GM18873 (cell line): ENCODE results near the gene MRPL27.

Experiments used
- ATAC-seq: cut with Tn5 transposase; IDR thresholded peaks from one replicate; pipeline ENCODE4 v1.9.1; 2021; ENCODE audit warnings: mild to moderate bottlenecking, moderate library complexity, moderate number of reproducible peaks; ENCODE audit not compliant: unreplicated experiment, low FRiP score

Gene MRPL27

DNA sequence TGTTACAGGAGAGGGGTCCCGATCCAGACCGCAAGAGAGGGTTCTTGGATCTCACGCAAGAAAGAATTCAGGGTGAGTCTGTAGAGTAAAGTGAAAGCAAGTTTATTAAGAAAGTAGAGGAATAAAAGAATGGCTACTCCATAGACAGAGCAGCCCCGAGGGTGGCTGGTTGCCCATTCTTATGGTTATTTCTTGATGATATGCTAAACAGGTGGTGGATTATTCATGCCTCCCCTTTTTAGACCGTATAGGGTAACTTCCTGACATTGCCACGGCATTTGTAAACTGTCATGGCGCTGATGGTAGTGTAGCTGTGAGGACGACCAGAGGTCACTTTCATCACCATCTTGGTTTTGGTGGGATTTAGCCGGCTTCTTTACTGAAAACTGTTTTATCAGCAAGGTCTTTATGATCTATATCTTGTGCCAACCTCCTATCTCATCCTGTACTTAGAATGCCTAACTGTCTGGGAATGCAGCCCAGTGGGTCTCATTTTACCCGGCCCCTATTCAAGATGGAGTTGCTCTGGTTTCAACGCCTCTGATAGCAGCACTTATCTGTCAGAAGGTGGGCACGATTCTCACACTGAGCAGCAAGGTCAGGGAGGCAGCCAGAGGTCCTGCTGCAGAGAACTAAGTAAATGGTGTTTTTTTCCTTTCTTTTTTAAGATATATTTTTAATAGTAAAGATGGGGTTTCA, 53.5 kb downstream of the MRPL27 start:
- no peak for ATAC-seq

DNA sequence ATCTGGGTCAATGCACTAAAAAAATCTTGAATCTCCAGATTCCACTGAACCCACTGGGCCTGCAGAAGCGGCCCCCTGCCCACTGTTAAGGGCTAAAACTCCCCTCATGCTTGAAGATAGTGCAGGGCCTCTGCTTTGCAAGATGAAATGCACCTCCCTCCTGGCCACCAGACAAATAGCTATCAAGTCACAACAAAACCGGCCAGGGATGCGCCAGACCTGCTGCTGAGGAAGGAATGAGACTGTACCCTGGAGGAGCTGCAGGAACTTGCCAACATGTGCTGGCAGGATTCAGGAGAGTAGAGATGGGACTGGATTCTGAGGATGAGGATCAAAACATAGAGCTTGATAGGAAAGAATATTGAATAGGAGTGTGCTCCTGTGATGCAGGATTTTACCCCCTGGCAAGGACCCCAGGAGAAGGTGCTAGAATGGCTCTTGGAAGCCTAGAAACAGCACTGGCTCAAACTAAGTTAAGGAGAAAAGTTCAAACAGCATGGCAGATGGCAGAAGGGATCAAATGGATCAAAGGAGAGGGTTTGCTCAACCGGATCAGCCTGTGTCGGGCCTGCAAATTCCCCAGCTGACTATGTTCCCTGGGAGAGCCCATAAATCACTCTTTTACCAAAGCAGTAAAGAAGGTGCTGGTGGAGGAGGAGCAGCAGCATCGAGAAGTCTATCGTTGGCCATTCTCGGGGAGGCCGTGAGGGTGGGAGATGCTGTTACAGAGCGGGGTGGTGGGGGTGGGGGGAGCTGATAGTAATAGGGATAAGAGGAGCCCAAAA, 54.3 kb downstream of the MRPL27 start:
- no peak for ATAC-seq
